IPS DF 4.7 (cell line): ENCODE measurements around the gene SRM.
"Not testable (repeated sequence)": the region's sequence is repeated elsewhere in the genome, so short reads cannot be mapped to it uniquely, and the experiment has no call there.

Experiments used
- DNase-seq: peaks from one replicate; pipeline ENCODE4 v3.0.0-alpha.2; 2013; ENCODE audit warnings: low spot score; ENCODE audit errors: extremely low read depth

The SRM gene

DNA sequence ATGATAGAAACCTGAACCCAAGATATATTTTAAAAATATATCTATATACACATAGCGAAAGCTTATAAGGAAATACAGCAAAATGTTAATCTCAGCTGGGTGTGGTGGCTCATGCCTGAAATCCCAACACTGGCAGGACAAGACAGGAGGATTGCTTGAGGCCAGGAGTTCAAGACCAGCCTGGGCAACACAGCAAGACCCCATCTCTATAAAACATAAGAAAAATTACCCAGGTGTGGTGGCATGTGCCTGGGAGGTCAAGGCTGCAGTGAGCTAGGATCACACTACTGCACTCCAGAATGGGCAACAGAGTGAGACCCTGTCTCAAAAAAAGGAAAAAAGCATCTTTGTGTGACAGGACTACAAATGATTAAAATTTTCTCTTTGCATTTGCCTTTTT is 6.0 kb upstream of the SRM start:
- no peak for DNase-seq

DNA sequence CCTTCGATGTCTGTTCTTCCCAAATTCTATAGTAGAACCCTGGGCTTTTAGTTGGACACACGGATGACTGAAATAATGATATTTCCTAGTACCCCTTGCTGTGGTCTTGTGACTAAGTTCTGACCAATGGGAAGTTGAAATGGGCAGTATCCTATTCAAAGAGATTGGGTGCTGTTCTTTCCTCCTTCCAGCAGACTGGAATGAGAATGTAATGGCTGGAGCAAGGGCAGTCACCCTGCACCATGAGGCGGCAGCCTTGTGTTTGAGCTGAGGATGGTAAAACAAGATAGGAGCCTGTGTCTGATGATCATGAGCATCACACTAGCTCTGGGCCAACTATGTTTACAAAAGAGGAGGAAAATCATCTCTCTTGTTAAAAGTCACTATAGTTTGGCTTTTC is 5.1 kb upstream of the SRM start:
- no peak for DNase-seq

DNA sequence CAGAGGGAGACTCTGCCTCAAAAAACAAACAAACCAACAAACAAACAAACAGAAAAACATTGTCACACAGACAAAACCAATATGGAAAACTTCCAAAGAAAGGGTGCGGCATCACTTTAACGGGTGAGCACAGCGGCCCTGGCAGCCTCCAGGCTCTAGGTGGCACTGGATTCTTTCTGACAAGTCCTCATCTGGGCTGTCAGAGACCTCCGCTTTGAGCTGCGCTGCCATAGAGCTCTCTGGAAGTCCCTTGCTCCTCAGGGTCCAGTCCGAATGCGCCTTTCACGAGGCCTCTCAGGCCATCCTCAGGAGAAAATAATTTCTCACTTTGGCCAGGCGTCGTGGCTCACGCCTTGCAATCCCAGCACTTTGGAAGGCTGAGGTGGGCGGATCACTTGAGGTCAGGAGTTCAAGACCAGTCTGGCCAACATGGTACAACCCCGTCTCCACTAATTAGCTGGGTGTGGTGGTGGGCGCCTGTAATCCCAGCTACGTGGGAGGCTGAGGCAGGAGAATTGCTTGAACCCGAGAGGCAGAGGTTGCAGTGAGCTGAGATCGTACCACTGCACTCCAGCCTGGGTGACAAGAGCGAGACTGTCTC is 4.2 kb upstream of the SRM start:
- DNase-seq, result not testable (repeated sequence)

DNA sequence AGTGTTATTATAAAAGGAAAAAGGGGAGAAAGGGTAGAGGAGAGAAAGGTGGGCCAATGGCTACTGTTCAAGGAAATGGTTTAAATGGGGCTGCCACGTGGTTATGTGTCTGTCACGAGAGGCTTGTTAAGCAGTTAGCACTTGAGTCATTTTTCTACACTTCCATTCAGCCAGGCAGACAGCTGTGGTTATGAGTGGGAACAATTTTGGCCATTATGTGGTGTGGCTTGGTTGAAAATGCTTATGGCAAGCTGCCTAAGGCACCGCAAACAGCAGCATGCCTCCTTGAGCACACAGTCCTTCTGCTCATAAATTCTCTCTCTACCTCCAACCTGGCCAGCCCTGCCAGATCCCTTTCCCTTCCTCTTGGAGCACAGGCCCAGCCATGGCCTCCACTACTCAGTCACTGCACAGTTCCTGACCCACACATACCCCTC is 3.2 kb upstream of the SRM start:
- no peak for DNase-seq

DNA sequence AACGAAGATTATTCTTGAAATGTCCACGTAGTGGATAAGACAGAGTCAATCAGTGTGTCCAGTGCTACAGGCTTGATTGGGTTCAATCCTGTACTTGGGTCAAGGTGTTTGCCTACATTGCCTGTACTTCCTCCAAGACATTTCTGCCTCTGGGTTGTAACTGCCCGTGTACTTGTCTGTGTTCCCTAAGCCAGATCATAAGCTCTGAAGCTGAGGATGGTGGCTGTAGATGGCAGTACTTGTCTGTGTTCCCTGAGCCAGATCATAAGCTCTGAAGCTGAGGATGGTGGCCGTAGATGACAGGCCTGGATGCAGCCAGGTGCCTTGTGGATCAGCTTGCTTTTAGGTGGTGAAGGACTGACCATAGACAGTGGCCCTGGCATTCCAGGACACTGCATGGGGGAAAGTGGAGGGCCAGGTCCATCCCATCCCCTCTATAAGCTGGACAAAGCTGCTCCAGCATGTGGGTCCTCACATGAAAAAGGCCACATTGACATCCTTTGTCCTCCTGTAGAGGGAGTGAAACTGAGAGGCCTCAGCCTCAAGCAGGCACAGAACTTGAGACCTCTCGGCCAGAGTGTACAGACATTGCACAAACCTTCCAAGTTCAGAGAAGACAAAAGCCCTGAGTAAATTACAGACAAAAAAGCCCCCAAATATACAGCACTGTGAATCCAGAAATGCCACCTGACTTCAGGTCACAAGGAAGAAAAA is 2.0 kb upstream of the SRM start:
- DNase-seq, result no peak

DNA sequence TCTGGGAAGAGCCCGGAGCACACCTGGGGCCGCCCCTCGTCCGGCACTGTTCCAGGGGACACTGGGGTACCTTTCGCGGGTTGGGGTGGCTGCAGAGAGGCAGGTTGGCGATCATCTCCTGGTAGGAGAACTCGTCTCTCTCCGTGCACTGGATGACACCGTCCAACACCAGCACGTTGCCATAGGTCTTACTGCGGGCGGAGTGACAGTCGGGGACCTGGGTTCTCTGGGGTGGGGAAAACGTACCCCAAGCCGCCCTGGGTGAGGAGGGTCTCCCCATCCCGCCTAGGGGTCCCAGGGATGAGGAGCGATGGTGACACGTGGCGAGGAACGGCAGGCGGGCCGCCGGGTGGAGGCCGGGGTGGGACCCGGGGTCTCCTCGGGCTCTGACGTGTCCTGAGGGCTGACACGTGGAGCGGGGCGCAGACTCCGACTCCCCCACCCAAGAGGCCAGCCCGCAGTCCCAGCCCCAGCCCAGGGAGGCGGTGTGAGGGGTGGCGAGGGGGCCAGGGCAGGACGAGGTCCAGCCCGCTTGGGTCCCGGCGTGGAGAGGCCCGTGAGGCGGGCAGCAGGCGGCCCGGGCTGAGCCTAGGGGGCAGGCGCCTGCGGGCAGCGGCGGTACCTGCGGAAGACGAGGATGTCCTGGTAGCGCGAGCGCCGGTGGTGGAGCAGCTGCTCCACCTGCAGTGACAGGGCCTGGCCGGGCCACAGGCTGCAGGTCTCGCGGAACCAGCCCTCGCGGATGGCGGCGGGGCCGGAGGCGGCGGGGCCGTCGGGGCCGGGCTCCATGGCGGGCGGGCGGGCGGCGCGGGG is 457 bp downstream of the SRM start:
- no peak for DNase-seq

DNA sequence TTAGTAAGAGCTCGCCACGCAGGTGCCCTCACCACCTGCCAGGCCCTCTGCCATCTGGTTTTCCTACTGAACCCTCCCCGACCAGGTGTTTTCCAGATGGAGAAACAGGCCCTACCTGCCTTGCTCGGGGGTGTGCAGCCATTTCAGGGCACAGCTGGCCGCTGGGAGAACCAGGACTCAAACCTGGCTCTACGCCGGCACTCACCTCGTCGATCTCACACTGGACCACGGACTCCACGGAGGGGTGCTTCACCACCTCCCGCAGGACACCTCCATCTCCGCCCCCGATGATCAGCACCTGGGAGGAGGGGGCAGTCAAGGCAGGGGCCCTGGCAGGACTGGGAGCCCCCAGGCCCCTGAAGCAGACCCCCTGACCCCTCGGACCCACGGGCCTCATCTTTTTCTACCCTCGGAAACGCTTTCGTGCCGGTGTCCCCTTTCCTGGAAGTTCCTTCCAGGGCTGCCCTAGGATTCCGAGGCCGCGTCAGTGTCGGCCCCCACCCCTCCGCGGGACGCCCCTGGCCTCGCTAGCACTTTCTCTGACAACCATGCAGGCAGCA is 1.1 kb downstream of the SRM start:
- DNase-seq, result no peak

DNA sequence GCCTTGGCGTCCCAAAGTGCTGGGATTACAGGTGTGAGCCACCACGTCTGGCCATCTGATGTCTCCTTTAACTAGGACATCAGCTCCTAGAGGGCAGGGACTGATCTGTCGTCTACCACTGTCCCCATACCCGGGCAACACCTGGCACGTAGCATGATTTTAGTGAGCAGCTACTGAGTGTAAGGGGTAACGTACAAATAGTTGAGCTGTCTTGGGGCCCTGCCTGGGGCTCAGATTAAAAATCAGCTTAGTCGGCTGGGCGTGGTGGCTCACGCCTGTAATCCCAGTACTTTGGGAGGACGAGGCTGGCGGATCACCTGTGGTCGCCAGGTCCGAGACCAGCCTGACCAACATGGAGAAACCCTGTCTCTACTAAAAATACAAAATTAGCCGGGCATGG is 1.8 kb downstream of the SRM start:
- DNase-seq, result no peak

DNA sequence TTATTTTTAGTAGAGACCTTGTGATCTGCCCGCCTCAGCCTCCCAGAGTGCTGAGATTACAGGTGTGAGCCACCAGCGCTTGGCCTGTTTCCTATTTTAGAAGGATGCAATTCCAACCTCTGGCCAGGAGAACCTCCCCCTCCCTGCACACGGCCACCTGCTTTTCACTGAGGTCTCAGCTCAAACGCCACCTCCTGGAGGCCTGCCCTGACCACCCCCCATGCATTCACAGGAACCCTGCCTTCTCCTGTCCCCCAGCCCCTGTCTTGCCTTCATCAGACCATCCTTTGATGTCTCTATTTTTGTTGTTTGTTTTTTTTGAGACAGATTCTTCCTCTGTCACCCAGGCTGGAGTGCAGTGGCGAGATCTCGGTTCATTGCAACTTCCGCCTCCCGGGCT is 2.3 kb downstream of the SRM start:
- no peak for DNase-seq

DNA sequence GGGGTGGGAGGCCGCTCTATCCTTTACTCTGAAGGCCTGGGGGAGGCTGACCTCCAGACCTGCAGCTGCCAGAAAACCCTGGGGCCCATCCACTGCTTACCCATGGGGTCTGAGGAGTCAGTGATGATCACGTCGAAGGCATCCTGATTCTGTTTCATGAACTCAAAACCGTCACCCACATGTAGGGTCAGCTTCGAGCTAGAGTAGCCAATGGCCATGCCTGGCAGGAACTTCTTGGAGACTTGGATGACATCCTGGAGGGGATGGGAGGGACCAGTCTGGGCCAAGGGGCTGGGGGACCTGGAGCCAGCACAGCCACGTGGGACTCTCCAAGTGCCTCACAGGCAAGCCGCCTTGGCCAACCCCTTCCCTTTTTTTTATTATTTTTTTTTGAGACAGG is 3.3 kb downstream of the SRM start:
- DNase-seq, result no peak

DNA sequence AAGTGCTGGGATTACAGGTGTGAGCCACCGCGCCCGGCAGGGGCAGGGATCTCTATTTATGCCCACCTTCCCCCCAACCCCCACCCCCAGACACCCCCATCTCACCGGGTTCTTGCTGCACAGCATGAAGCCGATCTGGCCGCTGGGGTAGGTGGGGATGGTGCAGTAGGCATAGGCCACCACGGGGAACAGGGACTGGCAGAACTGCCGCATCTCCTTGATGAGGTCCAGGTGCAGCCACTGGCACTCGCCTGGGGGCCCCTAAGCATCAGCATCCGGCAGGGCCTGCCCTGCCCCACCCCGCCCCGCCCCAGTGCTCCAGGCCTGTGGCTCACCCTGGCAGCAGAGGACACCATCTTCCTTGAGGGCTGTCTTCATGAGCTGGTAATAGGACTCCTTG is 4.1 kb downstream of the SRM start:
- no peak for DNase-seq

DNA sequence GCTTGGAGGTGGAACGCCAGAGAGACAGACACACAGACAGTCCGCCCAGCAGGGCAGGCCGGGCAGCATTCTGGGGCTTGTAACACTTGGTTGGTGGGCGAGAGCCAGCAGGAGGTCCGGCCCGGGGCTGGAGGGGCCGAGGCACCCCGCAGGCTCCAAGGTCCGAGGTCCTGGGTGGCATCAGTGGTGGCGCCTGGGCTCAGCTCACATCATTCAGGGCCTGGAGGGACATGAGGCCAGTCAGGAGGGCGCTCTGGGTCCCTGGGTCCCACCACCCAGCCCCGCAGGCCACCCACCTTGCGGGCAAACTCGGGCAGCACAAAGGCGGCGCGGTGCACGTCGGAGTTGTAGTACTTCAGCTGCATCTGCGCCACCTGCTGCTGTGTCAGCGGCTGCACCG is 5.2 kb downstream of the SRM start:
- no peak for DNase-seq

DNA sequence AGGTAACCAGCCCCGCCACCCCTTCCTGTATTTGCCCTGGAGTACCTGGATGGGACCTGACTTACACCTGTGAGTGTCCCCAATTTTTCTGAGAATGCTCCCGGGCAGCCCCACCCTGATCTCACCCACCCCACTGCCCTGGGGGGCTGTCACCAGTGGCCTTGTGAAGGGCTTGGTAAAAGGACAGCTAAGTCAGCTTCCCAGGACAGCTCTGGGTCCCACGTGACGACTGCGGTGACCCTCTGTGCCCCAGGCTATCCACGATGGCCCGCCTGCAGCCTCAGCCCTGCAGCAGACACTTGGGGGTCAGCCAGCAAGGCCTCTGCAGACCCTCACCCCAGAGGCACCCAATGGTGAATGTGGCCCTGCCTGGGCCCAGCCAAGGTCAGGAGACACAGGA is 5.6 kb downstream of the SRM start:
- DNase-seq, result no peak

DNA sequence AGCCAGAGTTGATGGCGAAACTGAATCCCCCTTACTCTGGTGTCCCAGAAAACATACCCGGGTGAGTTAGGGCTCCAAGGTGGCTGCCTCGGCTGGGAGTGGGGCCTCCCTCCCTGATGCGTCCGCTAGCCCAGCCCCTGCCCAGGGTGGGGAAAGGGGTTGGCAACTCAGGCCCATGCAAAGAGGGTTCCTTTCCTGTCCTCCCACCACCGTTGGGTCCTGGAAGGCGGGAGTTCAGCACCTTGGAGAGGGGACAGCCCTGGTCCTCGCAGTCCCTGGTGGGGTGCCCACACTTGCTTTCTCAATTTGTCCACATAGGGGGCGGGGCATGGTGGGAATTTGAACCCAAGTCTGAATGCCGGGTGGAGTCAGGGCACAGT is 6.1 kb downstream of the SRM start:
- DNase-seq, result no peak

DNA sequence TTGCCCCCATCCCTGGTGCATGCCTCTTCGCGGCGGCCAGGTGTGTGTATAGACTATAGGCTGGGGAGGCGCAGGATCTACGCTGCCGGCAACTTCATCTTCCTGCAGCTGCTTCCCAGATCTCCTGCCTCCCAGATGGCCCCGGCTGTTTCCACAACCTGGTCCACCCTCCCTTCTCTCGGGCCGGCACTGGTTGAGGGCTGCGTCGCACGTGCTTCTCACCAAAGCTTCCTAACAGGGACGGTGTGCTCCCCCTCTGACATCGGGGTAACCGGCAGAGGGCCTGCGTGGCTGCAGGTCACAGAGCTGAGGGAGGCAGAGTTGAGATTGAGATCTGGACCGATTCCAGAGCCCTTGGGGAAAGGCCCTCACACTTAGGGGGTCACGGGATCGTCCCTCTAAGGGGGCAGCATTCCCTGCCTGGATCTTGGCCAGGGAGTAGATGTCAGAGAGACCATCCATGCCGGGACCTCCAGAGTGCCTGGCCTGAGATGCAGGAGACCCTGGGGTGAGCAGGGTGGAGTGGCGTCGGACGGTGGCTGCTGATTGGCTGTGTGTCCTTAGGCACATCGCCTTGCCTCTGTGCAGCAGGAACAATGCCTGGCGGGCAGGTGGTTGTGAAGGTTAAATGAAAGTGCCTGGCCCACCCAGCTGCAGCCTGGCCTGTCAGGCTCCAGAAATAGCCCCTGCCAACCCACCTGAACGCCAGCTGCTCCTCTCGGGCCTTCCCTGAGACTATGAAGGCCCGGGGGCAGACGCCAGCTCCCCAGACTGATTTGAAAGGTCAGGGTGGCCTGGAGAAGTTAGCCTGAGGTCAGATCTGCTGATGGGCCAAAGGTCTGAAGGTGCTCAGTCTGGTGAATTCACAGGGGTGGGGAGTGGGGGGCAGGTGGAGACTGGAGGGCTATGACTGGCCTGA is 6.7 kb downstream of the SRM start:
- DNase-seq, result no peak

DNA sequence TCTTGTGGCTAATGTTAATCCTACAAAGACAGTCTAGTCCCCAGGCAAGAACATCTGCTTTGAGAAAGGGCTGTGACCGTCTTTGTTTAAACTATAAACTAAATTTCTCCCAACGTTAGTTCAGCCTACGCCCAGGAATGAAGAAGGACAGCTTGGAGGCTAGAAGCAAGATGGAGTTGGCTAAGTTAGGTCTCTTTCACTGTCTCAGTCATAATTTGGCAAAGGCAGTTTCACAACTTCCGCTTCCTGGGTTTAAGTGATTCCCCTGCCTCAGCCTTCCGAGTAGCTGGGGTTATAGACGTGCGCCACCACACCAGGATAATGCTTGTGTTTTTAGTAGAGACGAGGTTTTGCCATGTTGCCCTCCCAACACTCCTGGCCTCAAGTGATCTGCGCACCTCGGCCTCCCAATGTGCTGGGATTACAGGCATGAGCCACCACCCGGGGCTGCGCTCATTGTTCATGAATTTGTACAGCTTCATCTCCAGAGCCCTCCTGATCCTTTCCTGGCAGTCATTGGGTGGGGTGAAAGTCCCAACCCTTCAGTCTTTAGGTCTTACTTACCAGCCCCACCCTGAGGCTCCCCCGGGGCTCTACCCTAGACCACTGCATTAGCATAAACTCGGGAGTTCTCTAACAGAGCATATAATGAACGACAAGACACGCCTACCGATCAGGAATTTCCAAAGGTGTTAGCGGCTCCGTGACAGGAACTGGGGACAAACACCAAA is 7.9 kb downstream of the SRM start:
- no peak for DNase-seq

DNA sequence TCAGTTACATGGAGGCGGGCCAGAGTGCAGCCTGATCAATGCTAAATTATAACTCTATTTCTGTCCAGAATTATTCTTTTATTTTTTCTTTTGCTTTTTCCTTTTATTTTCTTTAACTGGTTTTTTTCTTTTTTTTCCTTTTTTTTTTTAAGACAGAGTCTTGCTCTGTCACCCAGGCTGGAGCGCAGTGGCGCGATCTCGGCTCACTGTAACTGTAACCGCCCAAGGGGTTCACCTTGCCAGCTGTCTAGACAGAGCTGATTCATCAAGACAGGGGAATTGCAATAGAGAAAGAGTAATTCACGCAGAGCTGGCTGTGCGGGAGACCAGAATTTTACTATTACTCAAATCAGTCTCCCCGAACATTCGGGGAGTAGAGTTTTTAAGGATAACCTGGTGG is 8.7 kb downstream of the SRM start:
- not testable (repeated sequence) for DNase-seq

DNA sequence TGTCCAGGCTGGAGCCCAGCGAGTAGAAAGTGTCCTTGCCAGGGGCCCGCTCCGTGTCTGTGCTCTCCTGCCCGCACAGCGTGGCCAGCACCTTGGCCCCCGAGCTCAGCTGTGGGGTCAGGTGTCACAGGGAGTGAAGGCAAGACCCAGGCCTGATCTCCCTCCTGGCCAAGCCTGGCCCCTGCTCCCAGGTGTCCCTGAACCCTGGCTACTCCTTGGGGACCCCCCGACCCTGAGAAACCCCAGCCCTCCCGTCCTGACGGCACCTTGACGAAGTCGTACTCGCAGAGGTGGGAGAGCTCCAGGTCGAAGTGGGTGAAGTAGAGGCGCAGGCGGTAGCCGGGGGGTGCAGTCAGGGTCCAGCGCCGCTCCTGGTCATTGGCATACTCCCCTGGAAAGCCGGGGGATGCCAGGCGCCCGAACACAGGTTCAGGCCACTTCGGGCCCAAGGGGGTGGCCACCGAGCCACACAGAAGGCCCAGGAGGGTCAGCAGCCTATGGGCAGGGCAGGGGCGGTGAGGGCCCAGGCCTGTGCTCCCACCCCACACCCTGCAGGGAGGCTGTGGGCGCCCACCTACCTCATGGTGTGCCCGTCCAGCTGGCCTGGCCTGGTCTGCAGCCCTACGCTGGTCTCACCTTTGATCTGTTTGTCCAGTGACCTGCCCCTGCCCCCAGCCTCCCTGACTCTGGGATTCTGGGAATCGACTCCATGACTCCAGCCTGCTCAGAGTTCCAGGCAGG is 13.0 kb downstream of the SRM start, which contains the start of gene MASP2:
Gene MASP2, minus strand, starts transcription at position 615 of the 741 bp plus-strand sequence. Its CDS starts 32 bp downstream, at position 583.
- no peak for DNase-seq

DNA sequence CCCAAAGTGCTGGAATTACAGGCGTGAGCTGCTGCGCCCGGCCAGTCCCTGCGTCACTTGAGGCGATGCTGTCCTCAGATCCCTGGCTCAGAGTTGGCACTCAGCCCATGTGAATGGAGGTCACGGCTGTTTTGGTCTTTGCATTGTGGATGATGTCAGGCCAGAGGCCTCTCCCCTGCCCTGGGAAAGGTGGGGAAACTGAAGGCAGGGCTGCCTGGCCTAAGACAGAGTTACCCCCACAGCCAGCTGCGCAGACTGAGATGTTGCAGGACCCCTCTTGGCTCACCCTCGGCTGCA is 13.6 kb downstream of the SRM start:
- DNase-seq, result no peak
